ENCODE data around the gene SFN. TPM values are rescaled to one million over a fixed set of nuclear protein-coding genes. Genes with fewer than 3 reads are reported as not detected.

The SFN gene
- total and polyA plus RNA-seq, 2 of the 13 experiments (the other 11 are each of a cell fraction or from before 2014, with no cell fraction given): 4.3 to 5.6 TPM

- TF ChIP-seq, protein P1, sequence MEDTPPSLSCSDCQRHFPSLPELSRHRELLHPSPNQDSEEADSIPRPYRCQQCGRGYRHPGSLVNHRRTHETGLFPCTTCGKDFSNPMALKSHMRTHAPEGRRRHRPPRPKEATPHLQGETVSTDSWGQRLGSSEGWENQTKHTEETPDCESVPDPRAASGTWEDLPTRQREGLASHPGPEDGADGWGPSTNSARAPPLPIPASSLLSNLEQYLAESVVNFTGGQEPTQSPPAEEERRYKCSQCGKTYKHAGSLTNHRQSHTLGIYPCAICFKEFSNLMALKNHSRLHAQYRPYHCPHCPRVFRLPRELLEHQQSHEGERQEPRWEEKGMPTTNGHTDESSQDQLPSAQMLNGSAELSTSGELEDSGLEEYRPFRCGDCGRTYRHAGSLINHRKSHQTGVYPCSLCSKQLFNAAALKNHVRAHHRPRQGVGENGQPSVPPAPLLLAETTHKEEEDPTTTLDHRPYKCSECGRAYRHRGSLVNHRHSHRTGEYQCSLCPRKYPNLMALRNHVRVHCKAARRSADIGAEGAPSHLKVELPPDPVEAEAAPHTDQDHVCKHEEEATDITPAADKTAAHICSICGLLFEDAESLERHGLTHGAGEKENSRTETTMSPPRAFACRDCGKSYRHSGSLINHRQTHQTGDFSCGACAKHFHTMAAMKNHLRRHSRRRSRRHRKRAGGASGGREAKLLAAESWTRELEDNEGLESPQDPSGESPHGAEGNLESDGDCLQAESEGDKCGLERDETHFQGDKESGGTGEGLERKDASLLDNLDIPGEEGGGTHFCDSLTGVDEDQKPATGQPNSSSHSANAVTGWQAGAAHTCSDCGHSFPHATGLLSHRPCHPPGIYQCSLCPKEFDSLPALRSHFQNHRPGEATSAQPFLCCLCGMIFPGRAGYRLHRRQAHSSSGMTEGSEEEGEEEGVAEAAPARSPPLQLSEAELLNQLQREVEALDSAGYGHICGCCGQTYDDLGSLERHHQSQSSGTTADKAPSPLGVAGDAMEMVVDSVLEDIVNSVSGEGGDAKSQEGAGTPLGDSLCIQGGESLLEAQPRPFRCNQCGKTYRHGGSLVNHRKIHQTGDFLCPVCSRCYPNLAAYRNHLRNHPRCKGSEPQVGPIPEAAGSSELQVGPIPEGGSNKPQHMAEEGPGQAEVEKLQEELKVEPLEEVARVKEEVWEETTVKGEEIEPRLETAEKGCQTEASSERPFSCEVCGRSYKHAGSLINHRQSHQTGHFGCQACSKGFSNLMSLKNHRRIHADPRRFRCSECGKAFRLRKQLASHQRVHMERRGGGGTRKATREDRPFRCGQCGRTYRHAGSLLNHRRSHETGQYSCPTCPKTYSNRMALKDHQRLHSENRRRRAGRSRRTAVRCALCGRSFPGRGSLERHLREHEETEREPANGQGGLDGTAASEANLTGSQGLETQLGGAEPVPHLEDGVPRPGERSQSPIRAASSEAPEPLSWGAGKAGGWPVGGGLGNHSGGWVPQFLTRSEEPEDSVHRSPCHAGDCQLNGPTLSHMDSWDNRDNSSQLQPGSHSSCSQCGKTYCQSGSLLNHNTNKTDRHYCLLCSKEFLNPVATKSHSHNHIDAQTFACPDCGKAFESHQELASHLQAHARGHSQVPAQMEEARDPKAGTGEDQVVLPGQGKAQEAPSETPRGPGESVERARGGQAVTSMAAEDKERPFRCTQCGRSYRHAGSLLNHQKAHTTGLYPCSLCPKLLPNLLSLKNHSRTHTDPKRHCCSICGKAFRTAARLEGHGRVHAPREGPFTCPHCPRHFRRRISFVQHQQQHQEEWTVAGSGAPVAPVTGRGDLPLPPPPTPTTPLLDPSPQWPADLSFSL (CRISPR knock-in tag; IDR thresholded peaks at IDR 0.05): no peak
- peak; percentile 47; the same call in 1 of the 2 replicates for TF ChIP-seq HOXA9 (CRISPR knock-in tag; IDR thresholded peaks at IDR 0.05; ENCODE audit: borderline replicate concordance)
- TF ChIP-seq SNAPC2 (CRISPR knock-in tag; IDR thresholded peaks at IDR 0.05): 0 out of 2 replicates have a peak, but pooled peaks have one; percentile 8
- no peak for TF ChIP-seq ZUFSP (CRISPR knock-in tag; IDR thresholded peaks at IDR 0.05; ENCODE audit: borderline replicate concordance)
- TF ChIP-seq MXI1 (IDR thresholded peaks at IDR 0.05; ENCODE audit: borderline replicate concordance, low read depth, low read length): no peak
- TF ChIP-seq MED1 (CRISPR knock-in tag; IDR thresholded peaks at IDR 0.05): no peak; the same call in 1 of the 2 replicates
- TF ChIP-seq RBFOX2 (IDR thresholded peaks at IDR 0.05; ENCODE audit: low read depth, low read length): peak; percentile 92
- TF ChIP-seq AKAP8 (CRISPR knock-in tag; IDR thresholded peaks at IDR 0.05): no peak; the same call in 1 of the 2 replicates
- TF ChIP-seq, protein P2, sequence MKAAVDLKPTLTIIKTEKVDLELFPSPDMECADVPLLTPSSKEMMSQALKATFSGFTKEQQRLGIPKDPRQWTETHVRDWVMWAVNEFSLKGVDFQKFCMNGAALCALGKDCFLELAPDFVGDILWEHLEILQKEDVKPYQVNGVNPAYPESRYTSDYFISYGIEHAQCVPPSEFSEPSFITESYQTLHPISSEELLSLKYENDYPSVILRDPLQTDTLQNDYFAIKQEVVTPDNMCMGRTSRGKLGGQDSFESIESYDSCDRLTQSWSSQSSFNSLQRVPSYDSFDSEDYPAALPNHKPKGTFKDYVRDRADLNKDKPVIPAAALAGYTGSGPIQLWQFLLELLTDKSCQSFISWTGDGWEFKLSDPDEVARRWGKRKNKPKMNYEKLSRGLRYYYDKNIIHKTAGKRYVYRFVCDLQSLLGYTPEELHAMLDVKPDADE (CRISPR knock-in tag; IDR thresholded peaks at IDR 0.05): no peak
- no peak for TF ChIP-seq SRSF9 (IDR thresholded peaks at IDR 0.05; ENCODE audit: borderline replicate concordance, insufficient read depth, low read depth, low read length, poor library complexity, severe bottlenecking)
- TF ChIP-seq PRDM10 (CRISPR knock-in tag; IDR thresholded peaks at IDR 0.05; ENCODE audit: low read depth): no peak
- no peak for TF ChIP-seq ZBTB1 (CRISPR knock-in tag; IDR thresholded peaks at IDR 0.05; ENCODE audit: borderline replicate concordance)
Measured at GRCh38 chr1:26911399-26912146, 48.6 kb downstream of the SFN start (continued).

Measured in HepG2 (cell line).